DND-41 (cell line): ENCODE data around the gene RETSAT.

Experiments used
- ATAC-seq: fragments of 200-7000 bp; cut with Tn5 transposase; 3 replicates; pipeline ENCODE4 v1.9.1; 2021; ENCODE audit warnings: low read depth; ENCODE audit not compliant: insufficient read depth
- DNase-seq: peaks from one replicate; pipeline ENCODE4 v3.0.0-alpha.2; 2020
- H2AFZ ChIP-seq: 2 replicates; pipeline ENCODE4 v1.6.0; 2012; ENCODE audit warnings: low read depth, low read length
- H3K27ac ChIP-seq: 2 replicates; pipeline ENCODE4 v1.5.1; 2012; ENCODE audit warnings: low read length, inconsistent platforms
- H3K27me3 ChIP-seq: fragments of 200-600 bp; sonication (generic); 2 replicates; pipeline ENCODE4 v1.6.0; 2012; ENCODE audit warnings: low read length, mild to moderate bottlenecking, inconsistent platforms; ENCODE audit not compliant: insufficient read depth, poor library complexity
- H3K36me3 ChIP-seq: 2 replicates; pipeline ENCODE4 v1.5.1; 2012; ENCODE audit warnings: low read length, inconsistent platforms; ENCODE audit not compliant: insufficient read depth
- H3K4me1 ChIP-seq: 2 replicates; pipeline ENCODE4 v1.5.1; 2012; ENCODE audit warnings: mild to moderate bottlenecking, low read length; ENCODE audit not compliant: insufficient read depth
- H3K4me2 ChIP-seq: 2 replicates; pipeline ENCODE4 v1.6.0; 2012; ENCODE audit warnings: mild to moderate bottlenecking, moderate library complexity, low read length, inconsistent platforms; ENCODE audit not compliant: insufficient read depth
- H3K4me3 ChIP-seq, 2 experiments: fragments of 200-600 bp in 1 of 2; shearing (Covaris generic) in 1 of 2; 2 replicates each; pipeline ENCODE4 v1.5.1; 2012 to 2016; ENCODE audit warnings: inconsistent platforms in 2 of 2, low read length in 2 of 2, mild to moderate bottlenecking in 2 of 2, low read depth in 1 of 2, moderate library complexity in 1 of 2
- H3K79me2 ChIP-seq: 2 replicates; pipeline ENCODE4 v1.6.0; 2012; ENCODE audit warnings: low read length, inconsistent platforms; ENCODE audit not compliant: insufficient read depth
- H3K9ac ChIP-seq: 2 replicates; pipeline ENCODE4 v1.6.0; 2012; ENCODE audit warnings: low read depth, mild to moderate bottlenecking, inconsistent platforms, low read length, moderate library complexity
- H3K9me3 ChIP-seq: 2 replicates; pipeline ENCODE4 v1.5.1; 2012; ENCODE audit warnings: low read length, moderate library complexity, mild to moderate bottlenecking, inconsistent platforms; ENCODE audit not compliant: insufficient read depth, severe bottlenecking
- H4K20me1 ChIP-seq: 2 replicates; pipeline ENCODE4 v1.6.0; 2012; ENCODE audit warnings: low read length; ENCODE audit not compliant: insufficient read depth
- EZH2 ChIP-seq: IDR thresholded peaks from 3 replicates; pipeline ENCODE4 v1.6.1; 2012; ENCODE audit warnings: borderline replicate concordance, low read depth, mild to moderate bottlenecking, moderate library complexity, low read length, inconsistent platforms; ENCODE audit not compliant: severe bottlenecking
- TF ChIP-seq, protein P1 (sequence below): IDR thresholded peaks from 2 replicates; pipeline ENCODE4 v1.5.1; 2012; ENCODE audit warnings: borderline replicate concordance, low read length, moderate library complexity, mild to moderate bottlenecking; ENCODE audit not compliant: poor library complexity, severe bottlenecking; ENCODE audit errors: extremely low read depth

RETSAT gene

DNA sequence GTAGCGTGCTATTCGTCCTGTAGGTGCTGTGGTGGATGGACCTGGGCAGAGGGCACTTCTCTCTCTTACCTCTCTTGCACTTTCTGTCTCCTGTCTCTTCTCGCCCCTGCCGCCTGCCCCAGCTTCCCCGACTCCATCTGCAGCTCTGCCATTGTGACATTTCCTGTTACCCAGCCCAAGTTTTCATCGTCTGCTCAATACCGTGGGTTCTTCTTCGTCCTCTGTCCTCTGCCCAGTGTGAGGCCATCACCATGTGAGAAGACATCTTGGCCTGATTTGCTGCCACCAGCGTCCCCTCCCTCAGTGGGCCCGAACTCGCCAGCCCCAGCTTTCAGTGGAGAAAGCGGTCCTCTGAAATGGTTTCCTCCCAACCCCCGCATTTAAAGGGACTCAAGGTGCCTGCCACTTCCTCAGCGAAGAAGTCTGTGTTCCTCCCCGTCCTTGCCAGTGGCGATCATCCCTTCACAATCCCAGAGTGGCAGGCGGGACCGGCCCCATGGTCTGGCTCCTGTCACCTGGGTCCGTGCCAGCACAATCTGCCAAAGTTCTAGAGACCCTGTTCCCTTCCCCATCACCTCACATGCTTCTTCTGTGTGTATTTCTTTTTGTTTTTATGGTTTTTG lies 44.5 kb downstream of the RETSAT start:
- H3K9ac ChIP-seq, result no peak overlapping the region
- ATAC-seq, result no peak
- peaks cover 4% of the 10 kb centered on the region for H4K20me1 ChIP-seq
- no peak overlapping the region for H2AFZ ChIP-seq
- DNase-seq, result no peak
- H3K27ac ChIP-seq, result no peak overlapping the region
- H3K27me3 ChIP-seq, result peaks cover 5% of the 10 kb centered on the region
- no peak for TF ChIP-seq EZH2
- TF ChIP-seq, protein P1, sequence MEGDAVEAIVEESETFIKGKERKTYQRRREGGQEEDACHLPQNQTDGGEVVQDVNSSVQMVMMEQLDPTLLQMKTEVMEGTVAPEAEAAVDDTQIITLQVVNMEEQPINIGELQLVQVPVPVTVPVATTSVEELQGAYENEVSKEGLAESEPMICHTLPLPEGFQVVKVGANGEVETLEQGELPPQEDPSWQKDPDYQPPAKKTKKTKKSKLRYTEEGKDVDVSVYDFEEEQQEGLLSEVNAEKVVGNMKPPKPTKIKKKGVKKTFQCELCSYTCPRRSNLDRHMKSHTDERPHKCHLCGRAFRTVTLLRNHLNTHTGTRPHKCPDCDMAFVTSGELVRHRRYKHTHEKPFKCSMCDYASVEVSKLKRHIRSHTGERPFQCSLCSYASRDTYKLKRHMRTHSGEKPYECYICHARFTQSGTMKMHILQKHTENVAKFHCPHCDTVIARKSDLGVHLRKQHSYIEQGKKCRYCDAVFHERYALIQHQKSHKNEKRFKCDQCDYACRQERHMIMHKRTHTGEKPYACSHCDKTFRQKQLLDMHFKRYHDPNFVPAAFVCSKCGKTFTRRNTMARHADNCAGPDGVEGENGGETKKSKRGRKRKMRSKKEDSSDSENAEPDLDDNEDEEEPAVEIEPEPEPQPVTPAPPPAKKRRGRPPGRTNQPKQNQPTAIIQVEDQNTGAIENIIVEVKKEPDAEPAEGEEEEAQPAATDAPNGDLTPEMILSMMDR, result no peak
- H3K4me1 ChIP-seq, result peaks cover 4% of the 10 kb centered on the region; the same call in 1 of the 2 replicates
- no peak overlapping the region for H3K4me2 ChIP-seq
- H3K9me3 ChIP-seq, result no peaks in the 10 kb centered on the region
- no peak overlapping the region for H3K4me3 ChIP-seq
- no peaks in the 10 kb centered on the region for H3K79me2 ChIP-seq
- H3K36me3 ChIP-seq, result peaks cover 15% of the 10 kb centered on the region

DNA sequence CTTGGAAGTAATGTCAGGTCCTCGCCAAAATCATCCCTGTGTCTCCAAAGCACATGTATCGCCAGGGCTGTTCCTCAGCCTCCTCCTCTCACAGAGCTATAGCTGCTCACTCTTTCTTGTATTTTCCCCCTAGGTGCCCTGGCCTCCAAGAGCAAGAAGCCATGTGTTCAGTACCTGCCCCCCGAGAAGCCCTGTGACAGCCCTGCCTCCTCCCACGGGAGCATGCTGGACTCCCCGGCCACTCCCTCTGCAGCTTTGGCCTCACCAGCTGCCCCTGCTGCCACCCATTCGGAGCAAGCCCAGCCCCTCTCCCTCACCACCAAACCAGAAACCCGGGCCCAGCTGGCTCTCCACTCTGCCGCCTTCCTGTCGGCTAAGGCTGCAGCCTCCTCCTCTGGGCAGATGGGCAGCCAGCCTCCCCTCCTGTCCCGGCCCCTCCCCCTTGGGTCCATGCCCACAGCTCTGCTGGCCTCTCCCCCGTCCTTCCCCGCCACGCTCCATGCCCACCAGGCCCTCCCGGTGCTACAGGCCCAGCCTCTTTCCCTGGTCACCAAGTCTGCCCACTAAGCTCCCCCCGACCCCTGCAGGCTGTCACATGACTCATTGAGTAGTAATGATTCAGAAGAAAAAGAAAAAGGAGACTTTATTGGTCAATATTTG lies 45.3 kb downstream of the RETSAT start:
- Histone ChIP-seq H4K20me1 (no peaks in the 10 kb centered on the region; the same call in none of the 2 replicates), H2AFZ (no peak overlapping the region), H3K4me1 (peaks cover 4% of the 10 kb centered on the region; the same call in 1 of the 2 replicates), H3K4me3 (no peak overlapping the region), H3K27me3 (peaks cover 6% of the 10 kb centered on the region), H3K79me2 (no peaks in the 10 kb centered on the region), H3K9me3 (no peaks in the 10 kb centered on the region), H3K36me3 (peaks cover 8% of the 10 kb centered on the region), H3K4me2 (no peak overlapping the region), H3K27ac (no peak overlapping the region), H3K9ac (no peak overlapping the region)
- ATAC-seq, result no peak
- no peak for DNase-seq
- no peak for TF ChIP-seq EZH2
- TF ChIP-seq, protein P1, result no peak

DNA sequence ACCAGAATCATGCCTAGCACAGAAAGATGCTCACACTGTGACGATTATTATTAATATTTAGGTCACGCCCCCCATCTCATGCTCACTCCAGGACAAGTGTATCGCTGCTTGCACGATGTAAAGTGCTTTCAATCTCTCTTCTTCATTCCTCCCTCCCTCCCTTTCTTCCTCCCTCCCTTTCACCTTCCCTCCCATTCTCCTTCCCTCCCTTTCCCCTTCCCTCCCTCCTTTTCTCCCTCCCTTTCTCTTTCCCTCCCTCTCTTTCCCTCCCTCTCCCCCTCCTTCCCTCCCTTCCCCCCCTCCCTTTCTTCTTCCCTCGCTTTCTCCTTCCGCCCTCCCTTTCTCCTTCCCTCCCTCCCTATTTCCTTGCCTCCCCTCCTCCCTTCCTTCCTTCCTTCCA lies 46.1 kb downstream of the RETSAT start:
- no peak overlapping the region for H3K4me2 ChIP-seq
- H4K20me1 ChIP-seq, result no peaks in the 10 kb centered on the region; the same call in none of the 2 replicates
- peaks cover 6% of the 10 kb centered on the region for H3K27me3 ChIP-seq
- no peak overlapping the region for H3K4me3 ChIP-seq
- no peak for ATAC-seq
- H3K79me2 ChIP-seq, result no peaks in the 10 kb centered on the region
- no peak overlapping the region for H2AFZ ChIP-seq
- no peak for DNase-seq
- H3K4me1 ChIP-seq, result peaks cover 4% of the 10 kb centered on the region; the same call in 1 of the 2 replicates
- H3K9me3 ChIP-seq, result no peaks in the 10 kb centered on the region
- TF ChIP-seq, protein P1, result no peak
- no peak overlapping the region for H3K27ac ChIP-seq
- no peaks in the 10 kb centered on the region for H3K36me3 ChIP-seq
- no peak overlapping the region for H3K9ac ChIP-seq
